ENCODE measurements around the gene RAB4B. TPM values are rescaled to one million over a fixed set of nuclear protein-coding genes. Genes with fewer than 3 reads are reported as not detected.
A peak's percentile ranks its signal among the peaks of the same experiment; 100 is the strongest.
"Not testable (repeated sequence)": the region's sequence is repeated elsewhere in the genome, so short reads cannot be mapped to it uniquely, and the experiment has no call there.

RAB4B gene
- total RNA-seq, 1 experiment from 2014 or later: 32.4 TPM

DNA sequence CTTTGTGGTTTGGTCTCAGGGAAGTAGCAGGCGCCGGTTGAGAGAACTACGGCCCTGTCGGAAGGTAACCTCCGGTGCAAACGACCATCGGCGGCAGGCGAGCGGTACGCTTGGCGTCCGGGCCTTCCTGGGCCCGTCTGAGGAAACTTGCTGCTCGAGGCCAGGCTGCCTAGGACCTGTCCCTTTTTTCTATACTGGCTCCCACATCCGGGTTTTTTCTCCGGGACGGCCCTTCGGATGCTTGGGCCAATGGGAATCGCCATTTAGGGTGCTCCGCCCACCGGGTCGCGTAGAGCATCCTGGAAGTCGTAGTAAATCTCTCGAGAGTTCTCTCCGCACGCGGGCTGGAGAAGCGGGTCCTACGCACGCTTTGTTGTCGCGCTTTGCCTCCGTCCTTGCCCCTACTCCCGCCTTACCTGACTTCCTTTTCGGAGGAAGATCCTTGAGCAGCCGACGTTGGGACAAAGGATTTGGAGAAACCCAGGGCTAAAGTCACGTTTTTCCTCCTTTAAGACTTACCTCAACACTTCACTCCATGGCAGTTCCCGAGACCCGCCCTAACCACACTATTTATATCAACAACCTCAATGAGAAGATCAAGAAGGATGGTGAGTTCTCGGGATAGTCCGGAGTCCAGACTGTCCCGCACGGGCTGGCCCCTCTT, 27.0 kb upstream of the RAB4B start, which contains the start of gene SNRPA:
Gene SNRPA (plus strand): TSS at position 330 of the 664 bp plus-strand sequence. CDS start 206 bp downstream, at position 536.
- DNase-seq (ENCODE audit: low read depth): peak; percentile 98

DNA sequence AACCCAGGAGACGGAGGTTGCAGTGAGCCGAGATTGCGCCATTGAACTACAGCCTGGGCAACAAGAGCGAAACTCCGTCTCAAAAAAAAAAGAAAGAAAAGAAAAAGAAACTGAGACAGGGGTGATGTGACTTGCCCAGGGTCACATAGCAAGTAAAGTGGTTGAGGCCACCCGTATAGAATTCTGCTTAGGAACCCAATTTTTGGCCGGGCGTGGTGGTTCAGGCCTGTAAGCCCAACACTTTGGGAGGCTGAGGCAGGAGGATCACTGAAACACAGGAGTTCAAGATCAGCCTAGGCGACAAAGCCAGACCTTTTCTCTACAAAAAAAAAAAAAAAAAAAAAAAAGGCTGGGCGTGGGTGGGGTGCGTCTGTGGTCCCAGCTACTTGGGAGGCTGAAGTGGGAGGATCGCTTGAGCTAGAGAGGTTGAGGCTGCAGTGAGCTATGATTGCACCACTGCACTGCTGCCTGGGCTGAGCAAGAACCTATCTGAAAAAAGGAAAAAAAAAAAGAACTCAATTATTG, 25.7 kb upstream of the RAB4B start:
- no peak for DNase-seq (ENCODE audit: low read depth)

DNA sequence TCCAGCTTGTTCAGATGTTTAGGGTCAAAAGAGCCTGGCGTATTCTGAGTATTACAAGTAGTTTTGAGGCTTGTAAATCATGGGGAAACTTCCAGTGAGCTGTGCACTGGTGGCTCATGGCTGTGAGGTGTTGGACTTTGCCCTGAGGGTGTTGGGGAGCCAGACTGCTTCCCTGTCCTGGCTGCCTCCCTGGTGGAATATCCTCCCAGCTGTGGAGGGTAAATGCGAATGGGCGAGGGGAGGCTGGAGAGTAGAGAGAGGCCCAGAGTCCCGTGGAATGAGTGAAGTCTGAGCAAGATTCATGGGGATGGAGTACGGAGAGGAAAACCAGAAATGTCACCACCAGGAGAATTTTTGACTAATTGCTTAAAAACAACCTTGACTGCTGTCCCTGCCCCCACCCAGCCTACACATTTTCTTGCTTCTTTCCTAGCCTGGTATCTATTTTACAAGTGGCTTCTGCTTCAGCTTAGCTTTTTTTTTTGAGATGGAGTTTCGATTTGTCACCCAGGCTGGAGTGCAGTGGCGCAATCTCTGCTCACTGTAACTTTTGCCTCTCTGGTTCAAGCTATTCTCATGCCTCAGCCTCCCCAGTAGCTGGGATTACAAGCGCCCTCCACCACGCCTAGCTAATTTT, 23.3 kb upstream of the RAB4B start:
- no peak for DNase-seq (ENCODE audit: low read depth)

DNA sequence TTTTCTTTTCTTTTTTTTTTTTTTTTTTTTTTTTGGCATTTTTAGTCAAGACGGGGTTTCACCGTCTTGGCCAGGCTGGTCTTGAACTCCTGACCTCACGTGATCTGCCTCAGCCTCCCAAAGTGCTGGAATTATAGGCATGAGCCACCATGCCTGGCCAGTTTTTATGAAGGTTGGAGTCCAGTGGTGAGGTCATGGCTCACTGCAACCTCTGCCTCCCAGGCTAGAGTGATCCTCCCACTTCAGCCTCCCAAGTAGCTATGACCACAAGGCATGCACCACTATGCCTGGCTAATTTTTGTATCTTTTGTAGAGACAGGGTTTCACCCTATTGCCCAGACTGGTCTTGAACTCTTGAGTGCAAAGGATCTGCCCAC, 22.8 kb upstream of the RAB4B start:
- DNase-seq (ENCODE audit: low read depth): no peak

DNA sequence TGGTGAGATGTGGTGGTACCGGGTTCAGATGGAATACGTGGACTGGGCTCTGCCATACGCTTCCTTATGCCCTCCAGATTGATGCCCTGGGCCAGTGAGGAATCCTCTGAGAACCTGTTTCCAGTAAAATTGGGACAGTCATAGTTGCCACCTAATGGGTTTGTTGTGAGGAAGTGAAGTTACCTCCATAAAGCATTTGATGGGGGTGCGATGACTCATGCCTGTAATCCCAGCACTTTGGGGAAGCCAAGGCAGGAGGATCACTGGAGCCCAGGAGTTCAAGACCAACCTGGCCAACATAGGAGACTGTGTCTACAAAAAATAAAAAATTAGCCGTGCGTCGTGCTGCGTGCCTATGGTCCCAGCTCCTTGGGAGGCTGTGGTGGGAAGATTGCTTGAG, 22.3 kb upstream of the RAB4B start:
- DNase-seq (ENCODE audit: low read depth): no peak

DNA sequence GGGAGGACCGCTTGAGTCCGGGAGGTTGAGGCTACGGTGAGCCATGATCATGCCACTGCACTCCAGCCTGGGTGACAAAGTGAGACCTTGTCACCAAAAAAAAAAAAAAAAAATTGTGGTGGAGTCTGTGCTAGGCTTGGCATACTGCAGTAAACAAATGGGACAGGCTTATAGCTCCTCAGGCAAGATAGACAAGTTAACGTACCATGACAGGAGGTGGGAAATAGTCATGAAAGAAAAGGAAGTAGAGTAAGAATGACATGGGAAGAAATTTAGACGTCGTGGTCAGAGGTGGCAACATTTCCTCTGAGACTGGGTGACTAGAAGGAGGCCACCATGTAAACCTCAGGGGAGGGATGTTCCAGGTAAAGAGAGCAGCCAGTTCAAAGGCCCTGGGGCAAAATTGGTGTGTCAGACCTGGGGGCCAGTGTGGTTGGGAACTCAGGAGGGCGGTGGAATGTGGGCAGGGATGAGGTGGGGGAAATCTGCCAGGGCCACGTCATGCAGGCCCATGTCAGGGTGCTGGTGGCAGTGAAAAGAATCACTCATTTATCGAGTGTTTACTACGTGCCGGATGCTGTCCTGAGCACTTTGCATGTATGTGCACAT, 21.4 kb upstream of the RAB4B start:
- DNase-seq (ENCODE audit: low read depth): no peak

DNA sequence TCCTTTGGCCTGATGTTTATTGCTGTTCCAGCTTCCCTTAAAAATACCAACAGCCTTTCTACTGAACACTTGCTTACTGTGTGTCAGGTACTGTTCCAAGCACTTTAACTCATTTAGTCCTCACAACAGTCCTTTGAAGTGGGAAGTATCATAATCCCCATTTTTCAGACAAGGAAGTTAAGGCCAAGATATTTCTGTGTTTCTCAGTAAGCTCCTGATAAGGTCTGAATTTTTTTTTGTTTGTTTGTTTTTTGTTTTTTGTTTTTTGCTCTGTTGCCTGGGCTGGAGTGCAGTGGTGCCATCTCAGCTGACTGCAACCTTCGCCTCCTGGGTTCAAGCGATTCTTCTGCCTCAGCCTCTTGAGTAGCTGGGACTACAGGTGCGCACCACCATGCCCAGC, 19.6 kb upstream of the RAB4B start:
- DNase-seq (ENCODE audit: low read depth): no peak

DNA sequence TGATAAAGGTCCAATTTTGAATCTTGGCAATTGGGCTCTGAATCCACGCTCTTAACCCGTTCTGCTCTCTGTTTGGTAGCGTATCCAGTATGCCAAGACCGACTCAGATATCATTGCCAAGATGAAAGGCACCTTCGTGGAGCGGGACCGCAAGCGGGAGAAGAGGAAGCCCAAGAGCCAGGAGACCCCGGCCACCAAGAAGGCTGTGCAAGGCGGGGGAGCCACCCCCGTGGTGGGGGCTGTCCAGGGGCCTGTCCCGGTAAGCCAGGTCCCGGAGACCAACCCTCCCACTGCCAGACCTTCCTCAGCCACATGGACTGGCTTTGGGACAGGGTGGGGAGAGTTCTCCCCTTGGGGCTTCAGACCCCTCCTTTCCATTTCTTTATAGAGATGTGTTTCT, 18.7 kb upstream of the RAB4B start:
- DNase-seq (ENCODE audit: low read depth): no peak

DNA sequence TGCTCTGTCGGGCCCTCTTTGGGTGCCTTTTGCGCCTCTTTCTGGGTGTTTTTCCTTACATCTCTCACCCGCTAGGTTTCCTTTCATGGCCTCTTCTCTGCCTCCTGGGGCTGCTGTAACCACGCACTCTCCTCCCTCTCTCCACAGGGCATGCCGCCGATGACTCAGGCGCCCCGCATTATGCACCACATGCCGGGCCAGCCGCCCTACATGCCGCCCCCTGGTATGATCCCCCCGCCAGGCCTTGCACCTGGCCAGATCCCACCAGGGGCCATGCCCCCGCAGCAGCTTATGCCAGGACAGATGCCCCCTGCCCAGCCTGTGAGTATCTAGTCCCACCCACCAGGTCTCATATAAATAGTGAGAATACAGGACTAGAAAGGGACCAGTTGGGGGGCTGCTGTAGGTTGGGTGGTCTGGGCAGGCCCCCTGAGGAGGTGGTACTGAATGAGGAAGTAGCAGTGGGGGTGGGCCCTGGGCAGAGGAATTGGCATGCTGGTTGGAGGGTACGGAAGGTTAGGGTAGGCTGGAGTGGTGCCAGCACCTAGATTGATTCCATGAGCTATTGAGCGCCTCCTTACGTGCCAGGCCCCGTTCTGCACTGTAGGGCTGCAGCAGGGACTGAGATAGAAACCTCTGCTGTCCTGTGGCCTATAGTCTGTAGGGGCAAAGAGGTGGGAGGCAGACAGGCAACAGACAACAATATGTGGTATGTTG, 15.1 kb upstream of the RAB4B start:
- DNase-seq (ENCODE audit: low read depth): no peak

DNA sequence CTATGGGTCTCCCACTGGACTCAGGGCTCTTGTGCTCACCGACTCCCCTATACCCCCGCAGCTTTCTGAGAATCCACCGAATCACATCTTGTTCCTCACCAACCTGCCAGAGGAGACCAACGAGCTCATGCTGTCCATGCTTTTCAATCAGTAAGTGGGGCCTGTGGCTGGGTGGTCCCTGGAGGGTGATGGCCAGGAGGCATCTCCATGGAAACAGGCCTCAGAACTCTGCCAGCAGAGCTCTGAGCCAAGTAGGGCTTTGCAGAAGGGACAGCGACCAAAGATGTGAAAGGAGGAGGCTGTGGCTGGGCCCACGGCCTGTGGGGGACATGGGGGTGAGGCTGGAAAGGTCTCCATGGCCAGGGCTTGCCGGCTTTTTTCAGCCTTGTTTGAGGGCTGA, 14.5 kb upstream of the RAB4B start:
- no peak for DNase-seq (ENCODE audit: low read depth)

DNA sequence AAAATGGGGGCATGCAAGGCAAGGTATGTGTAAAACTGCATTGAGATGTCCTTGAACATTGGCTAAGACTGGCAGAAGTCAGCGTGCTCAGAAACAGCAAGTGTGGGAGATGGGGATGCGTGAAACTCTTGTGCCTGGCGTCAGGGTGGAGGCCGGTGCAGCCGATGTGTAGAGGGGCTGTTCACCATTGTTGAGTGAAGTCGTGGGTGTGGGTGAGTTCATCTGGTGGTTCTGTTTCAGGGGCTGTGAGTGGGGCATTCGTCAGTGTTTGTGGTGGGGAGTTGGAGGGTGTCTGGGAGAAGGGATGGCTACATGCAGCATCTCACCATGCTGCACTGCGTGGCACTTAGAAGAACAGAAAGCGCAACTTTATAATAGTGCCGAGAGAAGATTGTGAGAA, 14.1 kb upstream of the RAB4B start:
- DNase-seq (ENCODE audit: low read depth): no peak

DNA sequence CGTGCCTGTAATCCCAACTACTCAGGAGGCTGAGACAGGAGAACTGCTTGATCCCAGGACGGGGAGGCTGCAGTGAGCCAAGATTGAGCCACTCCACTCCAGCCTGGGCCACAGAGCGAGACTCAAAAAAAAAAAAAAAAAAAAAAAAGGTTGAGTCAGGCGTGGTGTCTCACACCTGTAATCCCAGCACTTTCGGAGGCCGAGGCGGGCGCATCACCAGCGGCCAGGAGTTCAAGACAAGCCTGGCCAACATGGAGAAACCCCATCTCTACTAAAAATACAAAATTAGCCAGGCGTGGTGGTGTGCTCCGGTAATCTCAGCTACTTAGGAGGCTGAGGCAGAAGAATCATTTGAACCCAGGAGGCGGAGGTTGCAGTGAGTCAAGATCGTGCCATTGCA, 11.7 kb upstream of the RAB4B start:
- DNase-seq (ENCODE audit: low read depth): not testable (repeated sequence)

DNA sequence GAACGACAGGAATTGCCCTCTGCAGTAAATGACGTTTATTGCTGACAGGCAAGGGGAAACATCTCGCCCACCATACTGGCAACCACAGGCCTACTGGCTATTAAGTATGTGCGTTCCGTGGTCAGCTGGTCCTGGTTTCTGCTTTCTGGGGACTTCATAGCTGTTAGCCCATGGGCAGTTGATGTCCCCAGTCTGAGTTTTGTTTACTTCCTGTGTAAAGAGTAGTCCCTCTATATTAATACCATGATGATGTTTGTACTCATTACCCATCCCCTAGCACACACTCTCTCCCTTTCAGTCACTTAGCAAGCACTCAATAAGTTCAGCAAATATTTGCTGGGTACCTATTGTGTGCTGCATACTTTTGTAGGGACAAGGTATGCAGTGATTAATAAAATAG, 9.2 kb upstream of the RAB4B start:
- DNase-seq (ENCODE audit: low read depth): no peak

DNA sequence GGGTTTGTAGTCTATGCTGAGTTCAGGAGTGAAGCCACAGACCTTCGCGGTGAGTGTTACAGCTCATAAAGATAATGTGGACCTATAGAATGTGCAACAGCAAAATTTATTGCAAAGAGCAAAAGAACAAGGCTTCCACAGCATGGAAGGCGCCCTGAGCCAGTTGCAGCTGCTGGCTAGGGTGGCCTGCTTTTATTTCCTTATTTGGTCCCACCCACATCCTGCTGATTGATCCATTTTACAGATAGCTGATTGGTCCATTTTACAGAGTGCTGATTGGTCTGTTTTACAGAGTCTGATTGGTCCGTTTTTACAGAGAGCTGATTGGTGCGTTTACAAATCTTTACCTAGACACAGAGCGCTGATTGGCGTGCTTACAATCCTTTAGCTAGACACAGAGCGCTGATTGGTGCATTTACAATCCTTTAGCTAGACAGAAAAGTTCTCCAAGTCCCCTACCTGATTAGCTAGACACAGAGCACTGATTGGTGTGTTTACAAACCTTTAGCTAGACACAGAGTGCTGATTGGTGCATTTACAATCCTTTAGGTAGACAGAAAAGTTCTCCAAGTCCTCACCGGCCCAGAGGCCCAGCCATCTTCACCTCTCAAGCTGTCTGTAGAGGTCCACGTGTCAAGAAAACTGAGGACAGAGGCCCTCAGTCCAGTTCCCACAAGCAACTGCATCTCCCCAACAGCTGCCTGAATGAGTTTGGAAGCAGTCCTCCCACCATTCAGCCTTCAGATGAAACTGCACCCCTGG, 6.8 kb upstream of the RAB4B start:
- DNase-seq (ENCODE audit: low read depth): not testable (repeated sequence)

DNA sequence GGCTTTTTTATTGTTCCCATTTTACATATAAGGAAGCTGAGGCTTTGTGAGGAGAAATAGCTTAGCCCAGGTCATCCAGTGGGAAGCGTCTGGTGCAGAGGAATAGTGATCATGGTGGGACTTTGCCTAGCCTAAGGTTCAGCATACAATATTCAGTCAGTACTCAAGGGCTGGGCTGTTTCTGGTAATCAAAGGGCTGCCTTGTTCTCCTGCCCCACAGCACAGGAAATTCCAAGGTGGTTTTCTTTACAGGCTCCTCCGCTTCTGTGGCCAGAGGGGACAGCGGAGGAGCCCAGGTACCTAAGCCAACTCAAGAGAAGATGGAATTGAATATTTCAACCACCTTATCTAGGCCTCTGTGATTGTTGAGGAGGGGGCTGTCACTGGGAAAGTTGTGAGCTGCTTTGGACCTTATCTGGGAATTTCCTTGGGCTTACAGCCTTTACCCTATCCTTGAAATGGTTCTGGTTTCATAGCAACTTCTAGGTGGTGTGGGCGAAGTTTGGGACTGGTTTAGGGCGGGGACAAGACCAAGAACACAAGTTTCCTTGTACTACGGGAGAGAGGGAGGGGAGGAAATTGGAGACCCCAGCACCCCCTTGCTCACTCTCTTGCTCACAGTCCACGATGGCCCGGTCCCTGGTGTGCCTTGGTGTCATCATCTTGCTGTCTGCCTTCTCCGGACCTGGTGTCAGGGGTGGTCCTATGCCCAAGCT, 3.0 kb upstream of the RAB4B start, which contains the start of gene MIA:
Gene MIA (plus strand): TSS at position 606 of the 716 bp plus-strand sequence. CDS start 22 bp downstream, at position 628.
- peak; percentile 36 for DNase-seq (ENCODE audit: low read depth)

DNA sequence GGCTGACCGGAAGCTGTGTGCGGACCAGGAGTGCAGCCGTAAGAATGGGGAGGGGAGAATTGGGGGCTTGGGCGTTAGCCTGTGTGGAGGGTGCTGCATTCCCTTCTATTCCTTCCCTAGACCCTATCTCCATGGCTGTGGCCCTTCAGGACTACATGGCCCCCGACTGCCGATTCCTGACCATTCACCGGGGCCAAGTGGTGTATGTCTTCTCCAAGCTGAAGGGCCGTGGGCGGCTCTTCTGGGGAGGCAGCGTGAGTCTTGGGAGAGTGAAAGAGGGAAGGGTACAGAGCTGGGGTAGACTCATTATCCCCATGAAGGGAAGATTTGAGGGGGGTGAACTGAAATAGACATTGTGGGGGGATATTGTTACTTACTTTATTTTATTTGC, 2.4 kb upstream of the RAB4B start:
- no peak for DNase-seq (ENCODE audit: low read depth)

DNA sequence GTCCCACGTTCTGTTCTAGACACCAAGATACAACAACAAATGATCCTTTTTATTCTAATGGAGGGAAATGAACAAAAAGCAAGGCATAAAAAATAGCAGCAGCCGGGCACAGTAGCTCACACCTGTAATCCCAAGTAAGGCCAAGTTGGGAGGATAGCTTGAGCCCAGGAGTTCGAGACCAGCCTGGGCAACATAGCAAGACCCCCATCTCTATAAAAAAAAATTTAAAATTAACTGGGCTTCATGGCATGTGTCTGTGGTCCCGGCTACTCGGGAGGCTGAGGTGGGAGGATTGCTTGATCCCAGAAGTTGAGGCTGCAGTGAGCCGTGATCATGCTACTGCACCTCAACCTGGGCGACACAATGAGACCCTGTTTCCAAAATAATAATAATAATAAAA, 1.7 kb upstream of the RAB4B start:
- DNase-seq (ENCODE audit: low read depth): no peak

DNA sequence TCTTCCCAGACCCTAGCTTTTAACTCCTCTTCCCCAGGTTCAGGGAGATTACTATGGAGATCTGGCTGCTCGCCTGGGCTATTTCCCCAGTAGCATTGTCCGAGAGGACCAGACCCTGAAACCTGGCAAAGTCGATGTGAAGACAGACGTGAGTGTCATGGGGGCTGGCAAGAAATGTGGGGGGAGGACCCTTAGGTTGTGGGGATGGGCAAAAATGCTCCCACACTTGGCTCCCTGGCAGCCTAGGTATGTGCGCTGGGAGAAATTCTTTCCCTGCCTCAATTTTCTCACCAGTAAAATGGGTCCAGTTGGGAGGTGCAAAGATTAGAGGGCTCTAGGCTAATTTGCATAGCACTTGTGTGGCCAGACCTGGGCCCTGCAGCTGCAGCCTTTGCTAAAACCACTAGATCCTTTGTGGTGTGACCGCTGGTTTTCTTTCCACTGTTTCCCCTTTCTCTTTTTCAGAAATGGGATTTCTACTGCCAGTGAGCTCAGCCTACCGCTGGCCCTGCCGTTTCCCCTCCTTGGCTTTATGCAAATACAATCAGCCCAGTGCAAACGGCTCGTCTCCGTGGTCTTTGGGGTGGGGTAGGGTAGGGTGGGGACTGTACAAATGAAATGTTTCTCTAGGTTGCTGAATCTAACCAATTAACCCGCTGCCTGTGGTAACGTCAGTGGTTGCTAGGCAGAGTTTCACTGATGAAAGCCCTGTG, 959 bp upstream of the RAB4B start:
- DNase-seq (ENCODE audit: low read depth): peak; percentile 91

DNA sequence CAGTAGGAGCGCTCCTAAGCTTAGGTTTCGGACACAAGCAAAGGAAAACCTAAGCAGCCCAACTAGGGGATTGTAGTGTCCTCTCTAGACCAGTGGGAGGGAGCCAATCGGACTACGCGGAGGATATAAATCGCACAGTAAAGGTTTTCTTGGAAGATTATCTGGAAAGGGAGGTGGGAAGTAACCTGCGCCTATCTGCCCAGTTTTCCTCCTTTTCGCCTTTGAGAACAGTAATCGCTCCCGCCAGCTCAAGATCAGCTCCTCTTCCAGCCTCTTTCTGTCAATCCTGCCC, 456 bp upstream of the RAB4B start:
- no peak for DNase-seq (ENCODE audit: low read depth)

DNA sequence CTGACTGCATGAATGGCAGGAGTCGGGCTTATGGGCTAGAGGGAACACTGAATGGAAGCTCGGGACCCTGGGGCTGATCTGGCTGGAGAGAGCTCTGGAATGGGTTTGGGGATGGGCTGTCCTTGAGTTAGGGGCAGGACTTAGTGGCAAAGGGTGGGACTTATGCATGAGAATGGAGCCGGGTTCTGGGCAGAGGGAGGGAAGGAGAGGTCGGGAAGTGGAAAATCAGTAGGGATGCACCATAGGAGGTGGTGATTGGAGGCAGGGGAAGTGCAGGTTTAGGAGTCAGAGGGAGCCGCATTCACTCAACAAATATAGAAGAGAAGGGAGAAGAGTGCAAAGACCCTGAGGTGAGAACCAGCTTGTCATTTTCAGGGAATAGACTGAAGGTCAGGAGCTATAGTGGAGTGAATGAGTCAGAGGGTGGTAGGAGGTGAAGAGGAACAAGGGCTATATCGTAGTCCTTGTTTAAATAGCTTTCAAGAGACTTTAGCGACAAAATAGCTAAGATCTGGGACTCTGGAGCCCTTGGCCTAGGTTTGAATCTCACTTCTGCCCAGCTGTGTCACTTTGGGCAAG, 748 bp downstream of the RAB4B start:
- DNase-seq (ENCODE audit: low read depth): no peak
